Activated naive CD8-positive, alpha-beta T cell treated with anti-CD3 and anti-CD28 coated beads, Interleukin-2, amount 50 U/mL, for 24 hours (primary cell): Measurements from ENCODE around the gene TAOK1.
A peak's percentile ranks its signal among the peaks of the same experiment; 100 is the strongest.
"Not testable (repeated sequence)": the region's sequence is repeated elsewhere in the genome, so short reads cannot be mapped to it uniquely, and the experiment has no call there.

Source experiments
- ATAC-seq: fragments of 150-1000 bp; cut with Tn5 transposase; one replicate; pipeline ENCODE4 v1.10.0; 2021
- DNase-seq: peaks from one replicate; pipeline ENCODE4 v3.0.0; 2021
- H3K27ac Mint-ChIP-seq: one replicate; pipeline ENCODE4 v1.8.0; 2021; ENCODE audit warnings: mild to moderate bottlenecking, mixed read lengths
- H3K27me3 Mint-ChIP-seq: one replicate; pipeline ENCODE4 v1.8.0; 2021; ENCODE audit warnings: mixed read lengths
- H3K36me3 Mint-ChIP-seq: one replicate; pipeline ENCODE4 v1.8.0; 2021; ENCODE audit warnings: low read depth, mixed read lengths
- H3K4me1 Mint-ChIP-seq: one replicate; pipeline ENCODE4 v1.8.0; 2021; ENCODE audit warnings: mixed read lengths
- H3K4me3 Mint-ChIP-seq: one replicate; pipeline ENCODE4 v1.8.0; 2021; ENCODE audit warnings: mild to moderate bottlenecking, moderate library complexity, mixed read lengths
- H3K9me3 Mint-ChIP-seq: one replicate; pipeline ENCODE4 v1.8.0; 2021; ENCODE audit warnings: mixed read lengths

TAOK1 gene

GRCh38 chr17:29510953-29511352 is 120.8 kb downstream of the TAOK1 start:
- H3K27me3 Mint-ChIP-seq = no peaks in the 10 kb centered on the region
- H3K4me3 Mint-ChIP-seq = no peak overlapping the region
- no peaks in the 10 kb centered on the region for H3K9me3 Mint-ChIP-seq
- no peaks in the 10 kb centered on the region for H3K4me1 Mint-ChIP-seq
- peaks cover 11% of the 10 kb centered on the region for H3K36me3 Mint-ChIP-seq
- DNase-seq (no peak), ATAC-seq (no peak)
- H3K27ac Mint-ChIP-seq = no peak overlapping the region

- Mint-ChIP-seq H3K4me1 (no peaks in the 10 kb centered on the region), H3K27ac (no peak overlapping the region), H3K36me3 (peaks cover 23% of the 10 kb centered on the region), H3K9me3 (no peaks in the 10 kb centered on the region), H3K27me3 (no peaks in the 10 kb centered on the region), H3K4me3 (no peak overlapping the region)
- DNase-seq (no peak), ATAC-seq (no peak)
Measured at GRCh38 chr17:29514792-29515191, 124.6 kb downstream of the TAOK1 start.

GRCh38 chr17:29518359-29518758 is 128.2 kb downstream of the TAOK1 start:
- ATAC-seq = no peak
- Mint-ChIP-seq H3K27me3 (no peaks in the 10 kb centered on the region), H3K9me3 (no peaks in the 10 kb centered on the region), H3K36me3 (peaks cover 23% of the 10 kb centered on the region), H3K4me3 (no peak overlapping the region), H3K4me1 (no peaks in the 10 kb centered on the region), H3K27ac (no peak overlapping the region)
- no peak for DNase-seq

- Mint-ChIP-seq H3K27me3 (no peaks in the 10 kb centered on the region), H3K36me3 (peaks cover 4% of the 10 kb centered on the region), H3K4me1 (no peaks in the 10 kb centered on the region), H3K9me3 (no peaks in the 10 kb centered on the region), H3K27ac (no peak overlapping the region), H3K4me3 (no peak overlapping the region)
- no peak for ATAC-seq
- DNase-seq = no peak
Measured at GRCh38 chr17:29524692-29525091, 134.5 kb downstream of the TAOK1 start.

- H3K36me3 Mint-ChIP-seq = peaks cover 9% of the 10 kb centered on the region
- no peak overlapping the region for H3K4me3 Mint-ChIP-seq
- DNase-seq = no peak
- H3K27ac Mint-ChIP-seq = no peak overlapping the region
- no peaks in the 10 kb centered on the region for H3K27me3 Mint-ChIP-seq
- no peaks in the 10 kb centered on the region for H3K4me1 Mint-ChIP-seq
- ATAC-seq = no peak
- H3K9me3 Mint-ChIP-seq = no peaks in the 10 kb centered on the region
Measured at GRCh38 chr17:29526322-29526721, 136.2 kb downstream of the TAOK1 start.

GRCh38 chr17:29533976-29534375 is 143.8 kb downstream of the TAOK1 start:
- H3K4me3 Mint-ChIP-seq = no peak overlapping the region
- ATAC-seq (no peak), DNase-seq (no peak)
- no peaks in the 10 kb centered on the region for H3K9me3 Mint-ChIP-seq
- H3K27me3 Mint-ChIP-seq = no peaks in the 10 kb centered on the region
- no peaks in the 10 kb centered on the region for H3K4me1 Mint-ChIP-seq
- H3K27ac Mint-ChIP-seq = no peak overlapping the region
- peaks cover 29% of the 10 kb centered on the region for H3K36me3 Mint-ChIP-seq

GRCh38 chr17:29544066-29544465 is 153.9 kb downstream of the TAOK1 start:
- Mint-ChIP-seq H3K9me3 (no peaks in the 10 kb centered on the region), H3K4me3 (no peak overlapping the region), H3K27me3 (no peaks in the 10 kb centered on the region), H3K4me1 (peaks cover 3% of the 10 kb centered on the region), H3K27ac (no peak overlapping the region), H3K36me3 (peaks cover 10% of the 10 kb centered on the region)
- no peak for ATAC-seq
- DNase-seq = no peak

- Mint-ChIP-seq H3K27me3 (no peaks in the 10 kb centered on the region), H3K4me1 (peaks cover 5% of the 10 kb centered on the region), H3K9me3 (no peaks in the 10 kb centered on the region), H3K4me3 (no peak overlapping the region), H3K36me3 (peaks cover 9% of the 10 kb centered on the region), H3K27ac (no peak overlapping the region)
- no peak for ATAC-seq
- no peak for DNase-seq
Measured at GRCh38 chr17:29546085-29546484, 155.9 kb downstream of the TAOK1 start.

- Mint-ChIP-seq H3K4me1 (peaks cover 5% of the 10 kb centered on the region), H3K36me3 (peaks cover 9% of the 10 kb centered on the region), H3K27me3 (no peaks in the 10 kb centered on the region), H3K27ac (no peak overlapping the region), H3K4me3 (no peak overlapping the region), H3K9me3 (no peaks in the 10 kb centered on the region)
- DNase-seq = no peak
- ATAC-seq = no peak
Measured at GRCh38 chr17:29546830-29547229, 156.7 kb downstream of the TAOK1 start.

GRCh38 chr17:29549177-29549923 is 159.2 kb downstream of the TAOK1 start:
- Mint-ChIP-seq H3K4me1 (peaks cover 5% of the 10 kb centered on the region), H3K27ac (no peak overlapping the region), H3K4me3 (no peak overlapping the region), H3K27me3 (no peaks in the 10 kb centered on the region), H3K9me3 (no peaks in the 10 kb centered on the region), H3K36me3 (peaks cover 1% of the 10 kb centered on the region)
- DNase-seq (no peak), ATAC-seq (peak; percentile 40)

GRCh38 chr17:29555840-29556239 is 165.7 kb downstream of the TAOK1 start:
- Mint-ChIP-seq H3K4me3 (no peak overlapping the region), H3K4me1 (peaks cover 27% of the 10 kb centered on the region), H3K9me3 (no peaks in the 10 kb centered on the region), H3K36me3 (peaks cover 1% of the 10 kb centered on the region), H3K27ac (no peak overlapping the region), H3K27me3 (no peaks in the 10 kb centered on the region)
- DNase-seq (no peak), ATAC-seq (no peak)

- Mint-ChIP-seq H3K4me1 (peaks cover 35% of the 10 kb centered on the region), H3K27ac (peak overlapping the region; percentile 7), H3K9me3 (no peaks in the 10 kb centered on the region), H3K36me3 (peaks cover 4% of the 10 kb centered on the region), H3K27me3 (no peaks in the 10 kb centered on the region), H3K4me3 (no peak overlapping the region)
- DNase-seq = no peak
- ATAC-seq = no peak
Measured at GRCh38 chr17:29557085-29557738, 167.0 kb downstream of the TAOK1 start.

- Mint-ChIP-seq H3K4me1 (peaks cover 38% of the 10 kb centered on the region), H3K36me3 (peaks cover 8% of the 10 kb centered on the region), H3K27me3 (no peaks in the 10 kb centered on the region), H3K4me3 (no peak overlapping the region), H3K9me3 (no peaks in the 10 kb centered on the region), H3K27ac (peak overlapping the region; percentile 7)
- ATAC-seq (peak; percentile 80), DNase-seq (no peak)
Measured at GRCh38 chr17:29557739-29558116, 167.6 kb downstream of the TAOK1 start.

- not testable (repeated sequence) for H3K36me3 Mint-ChIP-seq, H3K4me3 Mint-ChIP-seq, DNase-seq, ATAC-seq, H3K9me3 Mint-ChIP-seq, H3K27me3 Mint-ChIP-seq
- Mint-ChIP-seq H3K4me1 (peaks cover 41% of the 10 kb centered on the region), H3K27ac (peak overlapping the region; percentile 7)
Measured at GRCh38 chr17:29558139-29558538, 168.0 kb downstream of the TAOK1 start.

- Mint-ChIP-seq H3K27ac (no peak overlapping the region), H3K4me1 (peaks cover 51% of the 10 kb centered on the region)
- no peak for ATAC-seq
Measured at GRCh38 chr17:29559640-29560039, 169.5 kb downstream of the TAOK1 start.

More at GRCh38 chr17:29559640-29560039, 169.5 kb downstream of the TAOK1 start:
- Mint-ChIP-seq H3K36me3 (peaks cover 8% of the 10 kb centered on the region), H3K27me3 (no peaks in the 10 kb centered on the region), H3K9me3 (no peaks in the 10 kb centered on the region), H3K4me3 (no peak overlapping the region)
- DNase-seq = no peak
